HepG2 (cell line): ENCODE data around the gene TOMM22. TPM values are rescaled to one million over a fixed set of nuclear protein-coding genes. Genes with fewer than 3 reads are reported as not detected.
A peak's percentile ranks its signal among the peaks of the same experiment; 100 is the strongest.

Source experiments
- CCAR2 ChIP-seq: fragments of 200-400 bp; formaldehyde crosslinking; optimal IDR thresholded peaks from 2 replicates; pipeline ENCODE3; 2018; ENCODE audit warnings: low read depth, mild to moderate bottlenecking, low read length, moderate library complexity
- HOXA3 ChIP-seq: sonication (generic); formaldehyde crosslinking; IDR thresholded peaks from 2 replicates; pipeline ENCODE4 v1.5.0; 2020; ENCODE audit warnings: missing genetic modification reagents
- PATZ1 ChIP-seq: sonication (generic); formaldehyde crosslinking; IDR thresholded peaks from 2 replicates; pipeline ENCODE4 v1.4.0; 2020; ENCODE audit warnings: missing genetic modification reagents
- THAP9 ChIP-seq: sonication (generic); formaldehyde crosslinking; IDR thresholded peaks from 2 replicates; pipeline ENCODE4; 2020; ENCODE audit warnings: missing genetic modification reagents, mild to moderate bottlenecking, borderline replicate concordance
- UBTF ChIP-seq: sonication (generic); formaldehyde crosslinking; IDR thresholded peaks from 2 replicates; pipeline ENCODE4 v1.4.0; 2020; ENCODE audit warnings: mild to moderate bottlenecking, missing genetic modification reagents
- ZHX1 ChIP-seq: sonication (generic); formaldehyde crosslinking; IDR thresholded peaks from 2 replicates; pipeline ENCODE4 v1.8.1; 2022; ENCODE audit warnings: low read depth, mild to moderate bottlenecking, missing genetic modification reagents
- ZNF496 ChIP-seq: sonication (generic); formaldehyde crosslinking; IDR thresholded peaks from 2 replicates; pipeline ENCODE4 v1.8.1; 2023; ENCODE audit warnings: mild to moderate bottlenecking, moderate library complexity, missing genetic modification reagents; ENCODE audit not compliant: insufficient replicate concordance
- ZNF557 ChIP-seq: sonication (generic); formaldehyde crosslinking; IDR thresholded peaks from 2 replicates; pipeline ENCODE4 v1.4.0; 2020; ENCODE audit warnings: missing genetic modification reagents
- polyA plus RNA-seq, 8 experiments: library from polyadenylated mRNA; depleted of rRNA in 3 of 8; stranded (reverse) in 7 of 8; unstranded in 1 of 8; fragments of >200 nt; fragmentation: Illumina TruSeq in 4 of 8; extraction: Trizol in 4 of 8; gene quantifications; 2 replicates each; pipeline versions ENCODE4 v1.2.1 to v1.2.3, GENCODE V29; 2011 to 2016; ENCODE audit warnings: low read depth in 4 of 8, missing spikeins in 1 of 8, mixed read lengths in 1 of 8; ENCODE audit not compliant: insufficient read depth in 1 of 8
- total RNA-seq, 5 experiments: library from RNA; depleted of rRNA; stranded (reverse); fragments of >200 nt; fragmentation: Illumina TruSeq; extraction: Trizol; gene quantifications; 2 replicates each; pipeline ENCODE4 v1.2.3, GENCODE V29; 2016; ENCODE audit warnings: low read depth in 1 of 5

The TOMM22 gene
- total and polyA plus RNA-seq, 2 of the 13 experiments (the other 11 are each of a cell fraction or from before 2014, with no cell fraction given): 46.9 to 118 TPM

GRCh38 chr22:38728871-38729796 is 47.4 kb downstream of the TOMM22 start (continued):
- no peak for TF ChIP-seq ZHX1 (CRISPR knock-in tag)
- peak; percentile 30; the same call in 1 of the 2 replicates for TF ChIP-seq HOXA3
- no peak for TF ChIP-seq CCAR2
- TF ChIP-seq ZNF496 (CRISPR knock-in tag): no peak
- no peak for TF ChIP-seq ZNF557 (CRISPR knock-in tag)
- TF ChIP-seq PATZ1 (CRISPR knock-in tag): peak; percentile 40; the same call in 1 of the 2 replicates
- peak; percentile 25; the same call in 1 of the 2 replicates for TF ChIP-seq UBTF (CRISPR knock-in tag)
- TF ChIP-seq THAP9: peak; percentile 17; the same call in 1 of the 2 replicates
